ENCODE results near the gene TCF7L2.

Gene TCF7L2

GRCh38 chr10:112912410-112912928 is 37.6 kb upstream of the TCF7L2 start:
- DNase-seq (ENCODE audit: low read depth) = no peak
- TF ChIP-seq CTCF (IDR thresholded peaks at IDR 0.05; ENCODE audit: control insufficient read depth, insufficient read depth, low read depth, low read length, missing control alignments) = no peak
- no peak overlapping the region for H3K4me3 ChIP-seq (ENCODE audit: control insufficient read depth, low read depth, low read length)

GRCh38 chr10:112913255-112913654 is 36.8 kb upstream of the TCF7L2 start:
- TF ChIP-seq CTCF (IDR thresholded peaks at IDR 0.05; ENCODE audit: control insufficient read depth, insufficient read depth, low read depth, low read length, missing control alignments) = no peak
- H3K4me3 ChIP-seq (ENCODE audit: control insufficient read depth, low read depth, low read length) = no peak overlapping the region
- no peak for DNase-seq (ENCODE audit: low read depth)

GRCh38 chr10:112913661-112914287 is 36.3 kb upstream of the TCF7L2 start:
- DNase-seq (ENCODE audit: low read depth) = no peak
- no peak for TF ChIP-seq CTCF (IDR thresholded peaks at IDR 0.05; ENCODE audit: control insufficient read depth, insufficient read depth, low read depth, low read length, missing control alignments)
- no peak overlapping the region for H3K4me3 ChIP-seq (ENCODE audit: control insufficient read depth, low read depth, low read length)

GRCh38 chr10:112914288-112914952 is 35.6 kb upstream of the TCF7L2 start:
- TF ChIP-seq CTCF (IDR thresholded peaks at IDR 0.05; ENCODE audit: control insufficient read depth, insufficient read depth, low read depth, low read length, missing control alignments) = no peak
- H3K4me3 ChIP-seq (ENCODE audit: control insufficient read depth, low read depth, low read length) = no peak overlapping the region
- DNase-seq (ENCODE audit: low read depth) = no peak

- no peak for TF ChIP-seq CTCF (IDR thresholded peaks at IDR 0.05; ENCODE audit: control insufficient read depth, insufficient read depth, low read depth, low read length, missing control alignments)
- DNase-seq (ENCODE audit: low read depth) = no peak
- no peak overlapping the region for H3K4me3 ChIP-seq (ENCODE audit: control insufficient read depth, low read depth, low read length)
These were observed 34.2 kb upstream of the TCF7L2 start for GRCh38 chr10:112915590-112916572.

GRCh38 chr10:112917681-112918080 is 32.4 kb upstream of the TCF7L2 start:
- H3K4me3 ChIP-seq (ENCODE audit: control insufficient read depth, low read depth, low read length) = no peak overlapping the region
- TF ChIP-seq CTCF (IDR thresholded peaks at IDR 0.05; ENCODE audit: control insufficient read depth, insufficient read depth, low read depth, low read length, missing control alignments) = no peak
- DNase-seq (ENCODE audit: low read depth) = no peak

Measured in AG09309 (cell line).